OCI-LY1 (cell line): ENCODE data around the gene HERC6.
"Not testable (repeated sequence)": the region's sequence is repeated elsewhere in the genome, so short reads cannot be mapped to it uniquely, and the experiment has no call there.

Source experiments
- H2AFZ ChIP-seq: fragments of 200-600 bp; sonication (generic), shearing (Covaris generic); 2 replicates; pipeline ENCODE4 v1.6.0; 2014; ENCODE audit warnings: antibody characterized with exemption, mild to moderate bottlenecking, low read length
- H3F3A ChIP-seq: fragments of 200-600 bp; sonication (generic), shearing (Covaris generic); 2 replicates; pipeline ENCODE4 v1.6.0; 2014; ENCODE audit warnings: mild to moderate bottlenecking, antibody characterized with exemption, low read length, moderate library complexity; ENCODE audit not compliant: insufficient read depth
- H3K27ac ChIP-seq: fragments of 200-600 bp; sonication (generic); 2 replicates; pipeline ENCODE4 v1.5.1; 2014; ENCODE audit warnings: low read length, mixed run types, mild to moderate bottlenecking, low read depth; ENCODE audit not compliant: poor library complexity, severe bottlenecking
- H3K27me3 ChIP-seq: fragments of 200-600 bp; sonication (generic); 2 replicates; pipeline ENCODE4 v1.6.0; 2014; ENCODE audit warnings: antibody characterized with exemption, mild to moderate bottlenecking, low read length, moderate library complexity; ENCODE audit not compliant: insufficient read depth
- H3K36me3 ChIP-seq: fragments of 200-600 bp; sonication (generic); 2 replicates; pipeline ENCODE4 v1.6.1; 2014; ENCODE audit warnings: mild to moderate bottlenecking, antibody characterized with exemption, low read length, moderate library complexity, mixed read lengths; ENCODE audit not compliant: insufficient read depth
- H3K4me1 ChIP-seq: fragments of 200-600 bp; sonication (generic); 2 replicates; pipeline ENCODE4 v1.5.1; 2014; ENCODE audit warnings: mild to moderate bottlenecking, low read length, moderate library complexity; ENCODE audit not compliant: insufficient read depth, severe bottlenecking
- H3K4me2 ChIP-seq: fragments of 200-600 bp; sonication (generic), shearing (Covaris generic); 2 replicates; pipeline ENCODE4 v1.6.1; 2014; ENCODE audit warnings: low read length
- H3K4me3 ChIP-seq: fragments of 200-600 bp; sonication (generic); 2 replicates; pipeline ENCODE4 v1.5.1; 2014; ENCODE audit warnings: low read length, low read depth, mild to moderate bottlenecking, mixed read lengths; ENCODE audit not compliant: poor library complexity, severe bottlenecking
- H3K79me2 ChIP-seq: fragments of 200-600 bp; shearing (Covaris generic); 2 replicates; pipeline ENCODE4 v1.6.1; 2016; ENCODE audit warnings: mixed run types, low read length, mixed read lengths; ENCODE audit not compliant: insufficient read depth
- H3K9ac ChIP-seq: fragments of 200-600 bp; sonication (generic), shearing (Covaris generic); 2 replicates; pipeline ENCODE4 v1.6.1; 2014; ENCODE audit warnings: mild to moderate bottlenecking, low read length, mixed read lengths
- H3K9me2 ChIP-seq: fragments of 200-600 bp; sonication (generic), shearing (Covaris generic); 2 replicates; pipeline ENCODE4 v1.6.1; 2014; ENCODE audit warnings: low read depth, mild to moderate bottlenecking, low read length, mixed read lengths
- H3K9me3 ChIP-seq: fragments of 200-600 bp; shearing (Covaris generic); 2 replicates; pipeline ENCODE4 v1.6.1; 2014; ENCODE audit warnings: low read length, mixed read lengths
- H4K20me1 ChIP-seq: fragments of 200-600 bp; sonication (generic), shearing (Covaris generic); 2 replicates; pipeline ENCODE4 v1.6.0; 2016; ENCODE audit warnings: mild to moderate bottlenecking, low read length; ENCODE audit not compliant: insufficient read depth
- CTCF ChIP-seq: fragments of 200-600 bp; sonication (generic), shearing (Covaris generic); IDR thresholded peaks from 2 replicates; pipeline ENCODE4 v1.5.1; 2017; ENCODE audit warnings: mild to moderate bottlenecking, antibody characterized with exemption, low read length, moderate library complexity, mixed read lengths
- EZH2 ChIP-seq: fragments of 200-600 bp; sonication (generic), shearing (Covaris generic); IDR thresholded peaks from 2 replicates; pipeline ENCODE4 v1.8.0; 2017; ENCODE audit warnings: borderline replicate concordance, mixed run types, mild to moderate bottlenecking, antibody characterized with exemption, low read length, moderate library complexity, mixed read lengths

The HERC6 gene

GRCh38 chr4:88360791-88361190 lies 17.9 kb upstream of the HERC6 start:
- TF ChIP-seq EZH2 (no peak), CTCF (no peak)
- Histone ChIP-seq H3K9me2 (no peaks in the 10 kb centered on the region), H3K4me3 (no peak overlapping the region), H3K36me3 (no peaks in the 10 kb centered on the region), H3K9me3 (0 out of 2 replicates have a peak, but pooled peaks cover 4% of the 10 kb centered on the region), H3F3A (no peaks in the 10 kb centered on the region), H3K9ac (no peak overlapping the region), H3K27ac (no peak overlapping the region), H3K4me1 (no peaks in the 10 kb centered on the region), H3K4me2 (no peak overlapping the region), H4K20me1 (no peaks in the 10 kb centered on the region), H3K79me2 (no peaks in the 10 kb centered on the region), H2AFZ (no peak overlapping the region), H3K27me3 (no peaks in the 10 kb centered on the region)

DNA sequence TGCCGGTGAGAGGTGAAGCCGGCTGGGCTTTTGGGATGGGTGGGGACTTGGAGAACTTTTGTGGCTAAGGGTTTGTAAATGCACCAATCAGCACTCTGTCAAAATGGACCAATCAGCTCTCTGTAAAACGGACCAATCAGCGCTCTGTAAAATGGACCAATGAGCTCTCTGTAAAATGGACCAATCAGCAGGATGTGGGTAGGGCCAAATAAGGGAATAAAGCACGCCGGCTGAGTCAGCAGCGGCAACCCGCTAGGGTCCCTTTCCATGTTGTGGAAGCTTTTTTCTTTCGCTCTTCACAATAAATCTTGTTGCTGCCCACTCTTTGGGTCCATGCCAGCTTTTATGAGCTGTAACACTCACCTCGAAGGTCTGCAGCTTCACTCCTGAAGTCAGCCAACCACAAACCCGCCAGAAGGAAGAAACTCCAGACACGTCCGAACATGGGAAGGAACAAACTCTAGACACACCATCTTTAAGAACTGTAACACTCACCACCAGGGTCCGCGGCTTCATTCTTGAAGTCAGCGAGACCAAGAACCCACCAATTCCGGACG lies 17.4 kb upstream of the HERC6 start:
- not testable (repeated sequence) for H3K36me3 ChIP-seq, H4K20me1 ChIP-seq, H3K9ac ChIP-seq, H2AFZ ChIP-seq, H3K79me2 ChIP-seq, H3K9me3 ChIP-seq, H3K4me2 ChIP-seq, H3K4me3 ChIP-seq, H3K27me3 ChIP-seq, H3K27ac ChIP-seq, H3K9me2 ChIP-seq, H3F3A ChIP-seq, H3K4me1 ChIP-seq

DNA sequence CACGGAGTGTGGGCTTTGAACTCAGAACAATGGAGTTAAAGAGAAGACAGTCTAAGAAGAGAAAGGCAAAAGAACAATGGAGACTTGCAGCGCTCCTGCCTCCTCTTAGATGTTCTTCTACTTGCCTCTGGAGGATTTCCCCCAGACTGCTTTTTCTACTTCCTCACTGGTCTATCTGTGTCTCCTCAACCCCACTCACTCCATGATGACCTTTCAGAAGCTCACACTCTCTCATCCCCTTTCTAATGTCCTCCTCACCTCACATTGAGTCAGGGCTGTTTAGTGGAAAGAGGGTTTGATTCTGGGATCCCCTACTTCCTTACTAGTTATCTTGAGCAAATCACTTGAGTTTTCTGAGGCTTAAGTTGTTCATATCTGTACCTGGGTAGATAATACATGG lies 12.2 kb upstream of the HERC6 start:
- H3K36me3 ChIP-seq, result no peaks in the 10 kb centered on the region
- no peak for TF ChIP-seq CTCF
- no peak for TF ChIP-seq EZH2
- no peak overlapping the region for H2AFZ ChIP-seq
- H3K9ac ChIP-seq, result no peak overlapping the region
- H3K9me2 ChIP-seq, result no peaks in the 10 kb centered on the region
- 0 out of 2 replicates have a peak, but pooled peaks cover 4% of the 10 kb centered on the region for H3K9me3 ChIP-seq
- no peaks in the 10 kb centered on the region for H3K4me1 ChIP-seq
- H3F3A ChIP-seq, result no peaks in the 10 kb centered on the region
- no peaks in the 10 kb centered on the region for H4K20me1 ChIP-seq
- no peak overlapping the region for H3K27ac ChIP-seq
- H3K79me2 ChIP-seq, result no peaks in the 10 kb centered on the region
- H3K27me3 ChIP-seq, result no peaks in the 10 kb centered on the region
- no peak overlapping the region for H3K4me2 ChIP-seq
- no peak overlapping the region for H3K4me3 ChIP-seq

DNA sequence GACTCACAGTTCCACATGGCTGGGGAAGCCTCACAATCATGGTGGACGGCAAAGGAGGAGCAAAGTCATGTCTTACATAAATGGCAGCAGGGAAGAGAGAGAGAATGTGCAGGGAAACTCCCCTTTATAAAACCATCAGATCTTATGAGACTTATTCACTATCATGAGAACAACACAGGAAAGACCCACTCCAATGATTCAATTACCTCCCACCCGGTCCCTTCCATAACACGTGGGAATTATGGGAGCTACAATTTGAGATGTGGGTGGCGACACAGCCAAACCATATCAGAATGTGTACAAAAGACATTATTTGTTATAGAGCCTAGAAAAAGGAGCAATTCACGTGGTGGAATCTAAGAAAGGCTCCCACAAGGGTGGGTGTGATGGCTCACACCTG lies 10.8 kb upstream of the HERC6 start:
- no peaks in the 10 kb centered on the region for H3K36me3 ChIP-seq
- H3K9me2 ChIP-seq, result no peaks in the 10 kb centered on the region
- 0 out of 2 replicates have a peak, but pooled peaks cover 4% of the 10 kb centered on the region for H3K9me3 ChIP-seq
- no peaks in the 10 kb centered on the region for H3K27me3 ChIP-seq
- no peaks in the 10 kb centered on the region for H3F3A ChIP-seq
- no peak overlapping the region for H3K27ac ChIP-seq
- H4K20me1 ChIP-seq, result no peaks in the 10 kb centered on the region
- no peak for TF ChIP-seq EZH2
- TF ChIP-seq CTCF, result no peak
- no peak overlapping the region for H3K9ac ChIP-seq
- H2AFZ ChIP-seq, result no peak overlapping the region
- H3K4me2 ChIP-seq, result no peak overlapping the region
- no peak overlapping the region for H3K4me3 ChIP-seq
- H3K4me1 ChIP-seq, result no peaks in the 10 kb centered on the region
- H3K79me2 ChIP-seq, result no peaks in the 10 kb centered on the region
